ENCODE results near the gene ZNF12. TPM values are rescaled to one million over a fixed set of nuclear protein-coding genes. Genes with fewer than 3 reads are reported as not detected.

The ZNF12 gene
- total and polyA plus RNA-seq, 10 of the 15 experiments (the other 5 are each of a cell fraction or from before 2014, with no cell fraction given): 6.7 to 38.1 (median 14.4) TPM

- Histone ChIP-seq H3K4me1 (ENCODE audit: control insufficient read depth, insufficient read depth, low read length) (no peaks in the 10 kb centered on the region), H3K36me3 (ENCODE audit: control insufficient read depth in 2 of 2, insufficient read depth in 2 of 2, low read length in 1 of 2) (peaks cover 6 to 17% of the 10 kb centered on the region in 2 experiments), H3K27ac (ENCODE audit: control insufficient read depth, insufficient read depth) (no peak overlapping the region), H3K27me3 (replicated peaks in 1 of 2; ENCODE audit: control insufficient read depth in 2 of 2, insufficient read depth in 2 of 2, low read length in 1 of 2) (no peaks in the 10 kb centered on the region), H3K4me2 (ENCODE audit: control insufficient read depth, insufficient read depth) (no peak overlapping the region), H3K9ac (ENCODE audit: control insufficient read depth, insufficient read depth, low read length) (no peak overlapping the region), H3K9me3 (replicated peaks; ENCODE audit: control insufficient read depth, insufficient read depth, low read length) (peaks cover 7% of the 10 kb centered on the region; the same call in 2 of the 3 replicates), H3K79me2 (ENCODE audit: control insufficient read depth, insufficient read depth, low read length) (no peaks in the 10 kb centered on the region), H4K20me1 (ENCODE audit: control insufficient read depth, insufficient read depth) (no peaks in the 10 kb centered on the region), H3K4me3 (no peak overlapping the region), H2AFZ (ENCODE audit: control insufficient read depth, low read depth, low read length) (no peak overlapping the region)
- ATAC-seq: no peak
- intact Hi-C loops (cut with micrococcal nuclease; ENCODE audit: unreplicated experiment): no loop called here
- no peak for TF ChIP-seq MTA3 (IDR thresholded peaks at IDR 0.05; ENCODE audit: borderline replicate concordance, low read length)
- TF ChIP-seq BCL11A (IDR thresholded peaks at IDR 0.05; ENCODE audit: low read depth, low read length): no peak
- no peak for TF ChIP-seq ETV6 (conservative IDR thresholded peaks at IDR 0.05 in 1 of 2, IDR thresholded peaks at IDR 0.05 in 1 of 2; ENCODE audit: borderline replicate concordance in 1 of 2, low read depth in 1 of 2)
- over 99% methylated on average over 9 of the region's 9 CpGs for WGBS (ENCODE audit: insufficient coverage, insufficient replicate concordance, low lambda C conversion rate, missing lambda C conversion rate)
- ChIA-PET CTCF (no interaction called here), RAD21 (ENCODE audit: unreplicated experiment) (no interaction called here), SMC1A (ENCODE audit: uncharacterized antibody, unreplicated experiment) (no interaction called here), POLR2A (no interaction called here)
- in situ Hi-C loops (cut with MboI): no loop called here
- no peak for FAIRE-seq
- BruUV-seq (replicated peaks): no TSS peak
- no peak for DNase-seq (ENCODE audit: low read depth, low spot score)
Measured at GRCh38 chr7:6656413-6656812, 50.3 kb downstream of the ZNF12 start.

GRCh38 chr7:6655636-6656385, 50.9 kb downstream of the ZNF12 start:
- RAD21 ChIA-PET (ENCODE audit: unreplicated experiment): no interaction called here
- Histone ChIP-seq H3K27ac (ENCODE audit: control insufficient read depth, insufficient read depth) (no peak overlapping the region), H4K20me1 (ENCODE audit: control insufficient read depth, insufficient read depth) (no peaks in the 10 kb centered on the region), H3K9me3 (replicated peaks; ENCODE audit: control insufficient read depth, insufficient read depth, low read length) (peaks cover 7% of the 10 kb centered on the region; the same call in 2 of the 3 replicates), H3K4me2 (ENCODE audit: control insufficient read depth, insufficient read depth) (no peak overlapping the region), H3K79me2 (ENCODE audit: control insufficient read depth, insufficient read depth, low read length) (no peaks in the 10 kb centered on the region), H3K27me3 (replicated peaks in 1 of 2; ENCODE audit: control insufficient read depth in 2 of 2, insufficient read depth in 2 of 2, low read length in 1 of 2) (no peaks in the 10 kb centered on the region), H3K9ac (ENCODE audit: control insufficient read depth, insufficient read depth, low read length) (no peak overlapping the region), H3K4me3 (no peak overlapping the region), H3K4me1 (ENCODE audit: control insufficient read depth, insufficient read depth, low read length) (no peaks in the 10 kb centered on the region), H2AFZ (ENCODE audit: control insufficient read depth, low read depth, low read length) (no peak overlapping the region), H3K36me3 (ENCODE audit: control insufficient read depth in 2 of 2, insufficient read depth in 2 of 2, low read length in 1 of 2) (peaks cover 6 to 17% of the 10 kb centered on the region in 2 experiments)
- 95% methylated on average over 16 of the region's 17 CpGs for WGBS (ENCODE audit: insufficient coverage, insufficient replicate concordance, low lambda C conversion rate, missing lambda C conversion rate)
- FAIRE-seq (no peak), ATAC-seq (no peak), DNase-seq (ENCODE audit: low read depth, low spot score) (no peak)
- SMC1A ChIA-PET (ENCODE audit: uncharacterized antibody, unreplicated experiment): no interaction called here
- in situ Hi-C loops (cut with MboI): no loop called here
- TF ChIP-seq EZH2 (IDR thresholded peaks at IDR 0.05; ENCODE audit: borderline replicate concordance, control insufficient read depth, low read depth, low read length) (no peak), POLR2A (IDR thresholded peaks at IDR 0.05; ENCODE audit: low read depth, low read length) (0 out of 2 replicates have a peak, but pooled peaks have one; percentile 27), RBBP5 (conservative IDR thresholded peaks at IDR 0.05) (no peak)
- intact Hi-C loops (cut with micrococcal nuclease; ENCODE audit: unreplicated experiment): no loop called here
- no TSS peak for BruUV-seq (replicated peaks)
- CTCF ChIA-PET: no interaction called here
- POLR2A ChIA-PET: no interaction called here

All from GM12878 (cell line).